Endothelial cell of umbilical vein (primary cell): ENCODE measurements around the gene ZNRF1. TPM values are rescaled to one million over a fixed set of nuclear protein-coding genes. Genes with fewer than 3 reads are reported as not detected.
A peak's percentile ranks its signal among the peaks of the same experiment; 100 is the strongest.

ENCODE experiments used
- BruUV-seq: library from RNA; stranded (reverse); fragments of 400-500 nt; replicated peaks from 2 replicates; lab custom pipeline; 2021; lab: Mats Ljungman, UMichigan
- CTCF ChIA-PET: fragments of 300-600, 350-600 bp; sonication (Branson Sonifier 250); formaldehyde crosslinking; loops from one replicate; lab custom pipeline; 2021; ENCODE audit warnings: antibody characterized with exemption, inconsistent platforms; lab: Charles Lee
- POLR2A ChIA-PET: fragments of 300-600, 350-600 bp; sonication (Branson Sonifier 250); formaldehyde crosslinking; loops from one replicate; lab custom pipeline; 2021; ENCODE audit warnings: antibody characterized with exemption, inconsistent platforms; lab: Charles Lee
- DNase-seq: peaks from one replicate; pipeline ENCODE4 v3.0.0-alpha.2; 2011; ENCODE audit warnings: low read depth, low spot score
- FAIRE-seq: peaks from 2 replicates; lab custom pipeline; 2011; peaks lifted over from hg19 to GRCh38; lab: Jason Lieb, UNC
- H2AFZ ChIP-seq: 2 replicates; pipeline ENCODE4 v1.6.0; 2012; ENCODE audit warnings: low read depth, low read length, control low read depth, inconsistent platforms
- H3K27ac ChIP-seq: 2 replicates; pipeline ENCODE4 v1.5.1; 2011; ENCODE audit warnings: low read depth, mild to moderate bottlenecking, control low read depth, low read length, moderate library complexity; ENCODE audit not compliant: insufficient read depth
- H3K27me3 ChIP-seq, 2 experiments: 2 replicates each; pipeline versions ENCODE4 v1.6.0 to v1.6.1; 2011; ENCODE audit warnings: low read length in 2 of 2, mixed read lengths in 1 of 2; ENCODE audit not compliant: control insufficient read depth in 2 of 2, insufficient read depth in 2 of 2
- H3K36me3 ChIP-seq, 2 experiments: 2 replicates in 1 of 2; 3 replicates in 1 of 2; pipeline ENCODE4 v1.5.1; 2011; ENCODE audit warnings: low read length in 2 of 2, mild to moderate bottlenecking in 1 of 2, moderate library complexity in 1 of 2; ENCODE audit not compliant: control insufficient read depth in 2 of 2, insufficient read depth in 2 of 2; ENCODE audit errors: extremely low read depth in 1 of 2
- H3K4me1 ChIP-seq: 3 replicates; pipeline ENCODE4 v1.5.1; 2011; ENCODE audit warnings: mild to moderate bottlenecking, low read length; ENCODE audit not compliant: control insufficient read depth, insufficient read depth; ENCODE audit errors: extremely low read depth
- H3K4me2 ChIP-seq: 2 replicates; pipeline ENCODE4 v1.6.1; 2011; ENCODE audit warnings: low read length, control low read depth, mixed read lengths; ENCODE audit not compliant: insufficient read depth
- H3K4me3 ChIP-seq, 3 experiments: fragments of 200-600 bp in 1 of 3; sonication (generic), shearing (Covaris generic) in 1 of 3; replicated peaks in 1 of 3; 2 replicates each; pipeline ENCODE4 v1.5.1; 2011 to 2016; ENCODE audit warnings: control low read depth in 3 of 3, low read length in 3 of 3, mild to moderate bottlenecking in 2 of 3, inconsistent platforms in 1 of 3, low read depth in 1 of 3, moderate library complexity in 1 of 3; ENCODE audit not compliant: insufficient read depth in 1 of 3
- H3K79me2 ChIP-seq: 2 replicates; pipeline ENCODE4 v1.6.0; 2012; ENCODE audit warnings: low read length, inconsistent platforms; ENCODE audit not compliant: control insufficient read depth, insufficient read depth
- H3K9ac ChIP-seq: replicated peaks from 2 replicates; pipeline ENCODE3; 2011; ENCODE audit warnings: low read length, control low read depth; ENCODE audit not compliant: insufficient read depth; ENCODE audit errors: extremely low read depth
- H3K9me1 ChIP-seq: replicated peaks from 3 replicates; pipeline ENCODE4 v1.6.0; 2011; ENCODE audit warnings: mild to moderate bottlenecking, low read length; ENCODE audit not compliant: control insufficient read depth, insufficient read depth; ENCODE audit errors: extremely low read depth
- H3K9me3 ChIP-seq: replicated peaks from 2 replicates; pipeline ENCODE4 v1.5.1; 2012; ENCODE audit warnings: low read length, inconsistent platforms; ENCODE audit not compliant: control insufficient read depth, insufficient read depth
- H4K20me1 ChIP-seq: replicated peaks from 2 replicates; pipeline ENCODE3; 2011; ENCODE audit warnings: mild to moderate bottlenecking, low read length; ENCODE audit not compliant: control insufficient read depth, insufficient read depth; ENCODE audit errors: extremely low read depth
- CTCF ChIP-seq, 2 donors: IDR thresholded peaks; 1 replicate in 1 of 2; 2 replicates in 1 of 2; pipeline ENCODE4 v1.5.1; 2011; ENCODE audit warnings: low read length in 2 of 2, mild to moderate bottlenecking in 2 of 2, moderate library complexity in 2 of 2, control low read depth in 1 of 2, inconsistent platforms in 1 of 2, low read depth in 1 of 2; ENCODE audit not compliant: insufficient read depth in 1 of 2; ENCODE audit errors: extremely low read depth in 1 of 2
- EZH2 ChIP-seq: IDR thresholded peaks from 2 replicates; pipeline ENCODE4 v1.6.1; 2012; ENCODE audit warnings: borderline replicate concordance, low read depth, mild to moderate bottlenecking, moderate library complexity, low read length, inconsistent platforms; ENCODE audit not compliant: severe bottlenecking
- FOS ChIP-seq: IDR thresholded peaks from 2 replicates; pipeline ENCODE4 v1.6.1; 2011; ENCODE audit warnings: mild to moderate bottlenecking, low read length, moderate library complexity, borderline replicate concordance; ENCODE audit not compliant: insufficient read depth
- GATA2 ChIP-seq: IDR thresholded peaks from 2 replicates; pipeline ENCODE4 v1.7.0; 2011; ENCODE audit warnings: low read depth, mild to moderate bottlenecking, moderate library complexity, mixed read lengths, low read length; ENCODE audit not compliant: insufficient read length, insufficient read depth
- JUN ChIP-seq: IDR thresholded peaks from 2 replicates; pipeline ENCODE4 v1.6.1; 2011; ENCODE audit warnings: borderline replicate concordance, low read depth; ENCODE audit not compliant: insufficient read length, insufficient read depth
- MAX ChIP-seq: IDR thresholded peaks from 2 replicates; pipeline ENCODE4 v1.6.1; 2011; ENCODE audit not compliant: insufficient read depth, insufficient read length
- MYC ChIP-seq: IDR thresholded peaks from one replicate; pipeline ENCODE4 v1.6.1; 2011; ENCODE audit warnings: mild to moderate bottlenecking, low read depth, low read length
- POLR2A ChIP-seq: IDR thresholded peaks from 2 replicates; pipeline ENCODE4 v1.6.1; 2012; ENCODE audit warnings: low read depth, mild to moderate bottlenecking, control low read depth, low read length
- POLR2AphosphoS5 ChIP-seq: IDR thresholded peaks from 2 replicates; pipeline ENCODE4 v1.6.1; 2012; ENCODE audit warnings: low read depth, mild to moderate bottlenecking, control low read depth, low read length, moderate library complexity; ENCODE audit not compliant: insufficient read depth
- dilution Hi-C: fragments of 300-500 bp; cut with MboI; formaldehyde crosslinking; loops from one replicate; pipeline ENCODE4 v1.15.0; 2019; ENCODE audit warnings: low sequenced_read_pairs; ENCODE audit not compliant: extremely low pct_ligation_motif_present
- intact Hi-C: fragments of 100-400 bp; cut with micrococcal nuclease; formaldehyde crosslinking; loops from one replicate; pipeline ENCODE4 v1.10.0; 2022
- polyA plus RNA-seq, 4 experiments: library from polyadenylated mRNA; depleted of rRNA in 3 of 4; stranded (reverse) in 3 of 4; unstranded in 1 of 4; fragments of >200 nt; gene quantifications; 2 replicates each; pipeline versions ENCODE4 v1.2.1 to v1.2.3, GENCODE V29; 2011 to 2012; ENCODE audit warnings: missing spikeins in 1 of 4
- total RNA-seq: library from RNA; stranded (reverse); gene quantifications from 2 replicates; pipeline ENCODE4 v1.2.3, GENCODE V29; 2021

The ZNRF1 gene
- total and polyA plus RNA-seq, 2 donors (not counting 3 experiments of a cell fraction or from before 2014, with no cell fraction given), result 23.7 to 34.9 TPM

GRCh38 chr16:75096656-75097055 lies 97.8 kb downstream of the ZNRF1 start:
- dilution Hi-C loops, result no loop called here
- DNase-seq, result no peak
- H3K79me2 ChIP-seq, result no peaks in the 10 kb centered on the region
- H3K4me2 ChIP-seq, result no peak overlapping the region
- no peaks in the 10 kb centered on the region for H3K27me3 ChIP-seq
- H3K36me3 ChIP-seq, result peaks cover 0 to 13% of the 10 kb centered on the region in 2 experiments
- no peaks in the 10 kb centered on the region for H3K9me1 ChIP-seq
- intact Hi-C loops, result no loop called here
- no peak overlapping the region for H2AFZ ChIP-seq
- H3K4me1 ChIP-seq, result peaks cover 11% of the 10 kb centered on the region
- no peak overlapping the region for H3K4me3 ChIP-seq
- ChIA-PET POLR2A (no interaction called here), CTCF (interaction anchor here (3.9 kb wide), 1 partner anchor 9 kb away, joined by 15 read pairs; no protein-coding TSS in a partner anchor)
- TF ChIP-seq CTCF (IDR thresholded peaks at IDR 0.05; ENCODE audit: extremely low read depth in 1 of 2, insufficient read depth in 1 of 2, low read depth in 1 of 2, low read length in 2 of 2), result peak; percentile 13 to 38
- no peak for TF ChIP-seq POLR2AphosphoS5
- no peak for FAIRE-seq
- BruUV-seq, result no TSS peak
- H3K9ac ChIP-seq, result no peak overlapping the region
- H4K20me1 ChIP-seq, result no peaks in the 10 kb centered on the region
- H3K9me3 ChIP-seq, result no peaks in the 10 kb centered on the region
- H3K27ac ChIP-seq, result no peak overlapping the region

GRCh38 chr16:75097191-75097761 lies 98.5 kb downstream of the ZNRF1 start:
- H3K27ac ChIP-seq, result no peak overlapping the region
- BruUV-seq, result no TSS peak
- H3K4me2 ChIP-seq, result no peak overlapping the region
- FAIRE-seq (no peak), DNase-seq (no peak)
- peaks cover 11% of the 10 kb centered on the region for H3K4me1 ChIP-seq
- H3K9me1 ChIP-seq, result no peaks in the 10 kb centered on the region
- H3K27me3 ChIP-seq, result no peaks in the 10 kb centered on the region
- no peak overlapping the region for H3K9ac ChIP-seq
- ChIA-PET CTCF (interaction anchor here (1.1 to 3.9 kb wide), 4 partner anchors 10 to 98 kb away, joined by 3 to 15 read pairs (median 8); partner anchors contain the start of genes LDHD and ZNRF1), POLR2A (no interaction called here)
- no peaks in the 10 kb centered on the region for H4K20me1 ChIP-seq
- no peak overlapping the region for H2AFZ ChIP-seq
- no peak for TF ChIP-seq GATA2
- TF ChIP-seq EZH2, result no peak
- no peak for TF ChIP-seq POLR2AphosphoS5
- no peak for TF ChIP-seq MYC
- no peak for TF ChIP-seq CTCF (IDR thresholded peaks at IDR 0.05; ENCODE audit: extremely low read depth in 1 of 2, insufficient read depth in 1 of 2, low read depth in 1 of 2, low read length in 2 of 2)
- TF ChIP-seq FOS, result no peak
- TF ChIP-seq JUN, result no peak
- no peak for TF ChIP-seq MAX
- no peak for TF ChIP-seq POLR2A
- no peaks in the 10 kb centered on the region for H3K79me2 ChIP-seq
- no peaks in the 10 kb centered on the region for H3K9me3 ChIP-seq
- no peak overlapping the region for H3K4me3 ChIP-seq
- dilution Hi-C loops, result no loop called here
- intact Hi-C loops, result no loop called here
- H3K36me3 ChIP-seq, result peaks cover 0 to 13% of the 10 kb centered on the region in 2 experiments
